ENCODE measurements around the gene CMIP.

Gene CMIP

DNA sequence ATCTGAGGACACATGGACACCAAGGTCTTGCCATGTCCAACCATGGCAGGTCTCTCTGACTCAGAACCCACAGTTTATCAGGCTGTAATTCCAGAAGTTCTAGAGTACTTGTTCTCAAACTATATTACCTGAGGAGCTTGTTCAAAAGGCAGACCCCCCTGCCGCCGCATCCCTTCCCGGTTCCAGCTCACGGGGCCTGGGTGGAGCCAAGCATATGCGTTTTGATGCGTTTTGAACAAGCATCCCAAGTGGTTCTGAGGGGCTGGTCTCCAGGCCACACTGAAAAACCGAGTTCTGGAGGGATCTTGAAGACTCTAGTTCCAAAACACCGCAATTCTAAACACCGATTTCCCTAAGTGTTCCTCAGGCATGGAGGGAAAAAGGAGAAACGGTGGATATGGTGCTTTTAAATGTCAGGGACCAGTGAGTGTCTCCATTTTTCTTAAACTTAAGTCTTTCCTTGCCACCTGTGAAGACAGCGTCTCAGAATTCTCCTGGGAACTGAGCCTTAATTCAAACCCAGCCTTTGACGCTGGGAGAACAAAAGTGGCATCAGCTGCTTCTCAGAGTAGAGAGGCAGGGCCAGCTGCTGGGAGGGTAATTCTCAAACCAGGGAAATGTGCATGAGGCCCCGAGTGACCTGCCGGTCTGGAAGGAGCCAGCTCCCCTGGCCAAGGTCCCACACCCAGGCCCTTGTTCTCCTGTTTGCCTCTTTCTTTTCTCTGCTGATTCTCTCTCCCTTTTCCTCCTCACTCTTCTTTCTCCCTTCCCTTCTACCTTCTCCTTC, 250.1 kb downstream of the CMIP start:
- DNase-seq: no peak

GRCh38 chr16:81695321-81696165, 250.9 kb downstream of the CMIP start:
- DNase-seq: no peak

DNA sequence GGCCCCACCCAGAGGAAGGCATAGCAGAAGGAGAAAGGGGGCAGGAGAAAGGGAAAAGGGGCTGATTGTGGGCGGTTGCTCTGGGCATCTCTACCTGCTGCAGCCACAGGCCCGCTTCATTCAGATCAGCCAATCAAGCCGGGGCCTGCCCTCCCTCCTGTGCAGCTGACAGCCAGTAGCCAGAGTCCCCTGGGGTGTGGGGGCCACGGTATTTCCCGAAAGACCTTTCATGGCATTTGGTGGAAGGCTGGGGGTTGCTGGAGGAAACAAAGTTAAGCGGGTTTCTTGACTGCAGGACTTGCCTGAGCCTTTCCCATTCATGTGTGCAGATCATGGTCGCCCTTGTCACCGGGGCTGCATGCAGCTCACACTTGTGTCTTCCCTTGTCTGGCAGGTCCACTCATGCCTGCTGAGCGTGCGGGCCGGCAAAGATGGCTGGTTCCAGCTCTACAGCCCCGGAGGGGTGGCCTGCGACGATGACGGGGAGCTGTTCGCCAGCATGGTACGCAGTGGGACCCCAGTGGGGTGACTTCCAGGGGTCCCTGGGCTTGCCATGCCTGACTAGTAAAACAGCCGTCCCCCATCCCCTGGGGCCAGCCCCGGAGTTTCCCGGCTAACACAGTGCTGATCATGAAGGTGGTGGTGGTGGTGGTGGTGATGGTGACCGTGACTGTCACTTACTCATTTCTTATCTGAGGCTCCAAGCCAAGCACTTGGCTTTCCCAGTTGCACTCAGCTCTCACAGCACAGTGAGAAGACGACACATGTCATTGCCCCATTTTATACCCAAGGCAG, 251.8 kb downstream of the CMIP start:
- no peak for DNase-seq

DNA sequence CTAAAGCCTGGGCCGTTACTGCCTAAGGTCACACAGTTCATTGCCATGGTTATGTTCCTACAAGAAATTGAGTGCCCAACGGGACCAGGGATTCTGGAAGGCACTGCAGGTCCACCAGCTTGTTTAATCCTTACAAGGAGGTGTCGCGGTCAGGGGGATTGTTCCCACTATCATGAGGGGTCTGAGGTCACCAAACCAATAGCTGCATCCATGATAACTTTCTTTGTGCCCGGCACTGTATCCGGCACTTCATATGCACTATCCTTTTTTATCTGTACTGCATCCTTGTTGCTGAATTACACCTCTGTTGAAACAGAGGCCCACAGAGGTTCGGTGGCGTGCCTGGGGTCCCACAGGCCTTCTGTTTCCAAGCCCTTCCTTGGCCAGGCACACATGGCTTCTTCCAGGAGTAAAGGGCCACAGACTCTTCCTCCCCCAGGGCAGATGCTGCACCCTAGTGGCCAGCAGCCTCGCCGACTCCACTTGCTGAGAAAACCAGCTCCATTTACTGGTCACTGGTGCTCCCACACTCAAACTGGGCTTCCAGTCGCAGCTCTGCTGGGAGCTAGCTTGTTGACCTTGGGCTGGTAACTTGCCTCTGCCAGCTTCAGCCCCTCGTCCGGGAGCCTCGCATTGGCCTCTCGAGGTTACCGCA, 252.5 kb downstream of the CMIP start:
- peak; percentile 59 for DNase-seq

DNA sequence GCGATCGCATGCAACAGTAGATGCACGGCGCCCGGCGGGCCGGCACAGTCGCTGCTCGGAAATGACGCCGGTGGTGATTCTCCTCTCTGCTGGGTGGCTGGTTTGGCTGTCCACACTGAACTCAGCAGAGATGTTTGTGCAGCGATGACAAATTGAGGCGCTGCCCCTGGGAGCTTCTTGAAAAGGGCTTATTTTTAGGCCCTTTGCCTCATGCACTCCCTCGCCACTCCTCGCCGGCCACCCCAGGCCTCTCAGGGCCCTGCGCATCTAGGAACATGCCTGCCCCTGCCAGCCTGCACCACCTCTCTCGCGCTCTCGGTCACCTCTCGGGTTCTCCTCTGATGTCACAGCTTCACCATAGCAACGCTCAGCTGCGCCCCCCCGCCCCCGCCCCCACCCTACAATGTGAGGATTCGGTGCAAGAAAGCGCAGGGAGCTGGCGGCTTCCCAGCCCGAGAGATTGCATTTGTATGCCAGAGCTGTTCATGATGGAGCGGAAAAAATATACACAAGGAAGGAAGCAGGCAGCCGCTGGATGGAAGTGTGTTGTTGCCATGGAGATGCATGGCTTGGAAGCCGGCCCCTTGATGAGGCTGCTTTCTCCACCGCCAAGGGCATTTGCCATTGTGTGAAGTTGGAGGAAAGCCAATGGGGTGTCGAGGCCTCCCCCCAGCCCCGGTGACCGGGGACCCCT, 253.2 kb downstream of the CMIP start:
- DNase-seq: no peak

DNA sequence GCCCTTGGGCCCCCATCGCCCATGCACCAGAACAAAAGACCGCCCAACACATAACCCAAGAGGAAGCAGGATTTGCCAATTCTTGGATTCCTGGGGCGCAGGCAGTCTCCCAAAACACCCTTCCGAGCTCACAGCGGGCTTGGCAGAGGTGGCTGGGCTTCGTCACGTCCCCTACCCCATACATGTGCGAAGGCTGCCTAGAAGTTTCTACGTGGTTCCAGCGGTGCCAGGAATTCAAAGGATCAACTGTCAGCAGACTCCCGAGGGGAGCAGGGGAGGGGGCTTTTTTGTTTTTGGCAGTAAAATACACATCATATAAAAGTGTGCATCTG, 253.7 kb downstream of the CMIP start:
- DNase-seq: no peak

DNA sequence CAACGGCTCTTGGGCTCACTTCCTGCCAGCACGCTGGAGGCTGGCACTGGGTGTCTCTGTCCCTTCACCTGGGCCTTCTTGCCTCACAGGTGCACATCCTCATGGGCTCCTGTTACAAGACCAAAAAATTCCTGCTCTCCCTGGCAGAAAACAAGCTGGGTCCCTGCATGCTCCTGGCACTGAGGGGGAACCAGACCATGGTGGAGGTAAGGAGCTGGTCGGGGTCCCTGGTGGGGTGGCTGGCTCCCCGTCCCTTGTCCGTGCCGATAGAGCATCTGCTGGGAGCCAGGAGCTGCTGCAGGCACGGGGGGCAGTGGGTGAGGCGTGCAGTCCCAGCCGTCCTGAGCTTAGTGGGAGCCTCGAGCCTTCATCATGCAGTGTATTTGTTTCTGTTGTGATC, 255.0 kb downstream of the CMIP start:
- DNase-seq: no peak

GRCh38 chr16:81700071-81700779, 255.6 kb downstream of the CMIP start:
- DNase-seq: no peak

- no peak for DNase-seq
Measured at GRCh38 chr16:81700780-81701165, 256.2 kb downstream of the CMIP start.

DNA sequence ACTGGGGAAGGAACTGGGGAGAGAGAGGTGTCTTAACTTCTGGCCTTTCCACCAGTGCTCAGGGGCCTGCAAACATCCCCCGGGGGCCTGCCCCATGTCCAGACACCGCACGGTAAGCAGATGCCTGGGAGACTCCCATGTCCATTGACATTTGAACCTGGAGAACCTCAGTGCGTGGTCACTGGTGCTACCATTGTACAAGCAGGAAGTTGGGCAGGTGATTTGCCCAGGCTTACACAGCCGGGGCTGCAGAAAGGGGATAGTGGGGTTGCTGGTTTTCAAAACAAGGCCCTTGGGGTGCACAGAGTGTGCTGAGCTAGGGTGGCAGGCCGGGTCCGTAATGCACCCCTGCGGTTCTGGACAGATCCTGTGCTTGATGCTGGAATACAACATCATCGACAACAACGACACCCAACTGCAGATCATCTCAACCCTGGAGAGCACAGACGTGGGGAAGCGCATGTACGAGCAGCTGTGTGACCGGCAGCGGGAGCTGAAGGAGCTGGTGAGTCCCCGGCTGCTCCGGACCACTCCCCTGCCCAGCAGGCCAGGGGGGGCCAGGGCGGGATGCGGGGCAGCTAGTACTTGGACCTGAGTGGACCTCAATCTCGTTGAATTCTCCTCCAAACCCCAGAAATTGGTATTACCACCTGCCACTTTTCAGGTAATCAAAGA, 256.8 kb downstream of the CMIP start:
- no peak for DNase-seq

GRCh38 chr16:81702506-81702905, 257.9 kb downstream of the CMIP start:
- DNase-seq: no peak

DNA sequence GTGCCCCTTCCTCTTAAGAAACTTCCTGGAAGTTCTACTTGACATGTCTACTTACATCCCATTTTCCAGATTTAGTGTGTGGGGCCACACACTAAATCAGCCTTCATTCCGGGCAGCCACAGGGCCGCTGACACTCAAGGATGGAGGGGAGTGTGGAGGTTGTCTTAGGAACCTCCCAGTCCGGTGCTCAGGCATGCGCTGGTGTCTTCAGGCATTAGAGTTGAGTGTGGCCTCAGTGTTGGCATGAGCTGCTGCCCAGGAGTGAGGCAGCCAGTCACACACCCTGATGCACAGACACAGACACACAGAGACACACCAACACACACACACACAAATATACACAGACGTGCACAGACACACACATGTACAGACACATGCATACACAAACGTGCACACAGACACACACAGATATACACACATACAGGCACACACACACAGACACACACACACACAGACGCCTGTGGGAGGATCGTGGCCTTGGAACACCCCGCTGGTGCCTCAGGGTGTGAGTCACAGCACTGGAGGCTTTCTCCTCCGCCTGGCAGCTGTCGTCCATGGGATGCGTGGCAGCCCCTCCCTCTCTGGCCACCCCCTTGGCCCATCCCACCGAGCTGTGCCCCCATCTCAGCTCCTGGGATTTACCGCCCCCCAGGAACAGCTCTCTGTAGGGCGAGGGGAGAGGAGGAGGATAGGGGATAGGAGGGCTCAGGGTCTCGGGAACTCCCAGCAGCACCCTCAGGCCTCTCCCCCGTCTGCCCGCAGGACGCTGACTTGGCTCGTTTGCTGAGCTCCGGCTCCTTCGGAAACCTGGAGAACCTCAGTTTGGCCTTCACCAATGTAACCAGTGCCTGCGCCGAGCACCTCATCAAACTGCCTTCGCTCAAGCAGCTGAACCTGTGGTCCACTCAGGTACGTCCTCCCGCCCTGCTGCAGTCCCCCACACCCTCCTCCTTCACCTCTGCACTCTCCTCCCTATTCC, 258.9 kb downstream of the CMIP start:
- no peak for DNase-seq

GRCh38 chr16:81705261-81705660, 260.7 kb downstream of the CMIP start:
- DNase-seq: no peak

DNA sequence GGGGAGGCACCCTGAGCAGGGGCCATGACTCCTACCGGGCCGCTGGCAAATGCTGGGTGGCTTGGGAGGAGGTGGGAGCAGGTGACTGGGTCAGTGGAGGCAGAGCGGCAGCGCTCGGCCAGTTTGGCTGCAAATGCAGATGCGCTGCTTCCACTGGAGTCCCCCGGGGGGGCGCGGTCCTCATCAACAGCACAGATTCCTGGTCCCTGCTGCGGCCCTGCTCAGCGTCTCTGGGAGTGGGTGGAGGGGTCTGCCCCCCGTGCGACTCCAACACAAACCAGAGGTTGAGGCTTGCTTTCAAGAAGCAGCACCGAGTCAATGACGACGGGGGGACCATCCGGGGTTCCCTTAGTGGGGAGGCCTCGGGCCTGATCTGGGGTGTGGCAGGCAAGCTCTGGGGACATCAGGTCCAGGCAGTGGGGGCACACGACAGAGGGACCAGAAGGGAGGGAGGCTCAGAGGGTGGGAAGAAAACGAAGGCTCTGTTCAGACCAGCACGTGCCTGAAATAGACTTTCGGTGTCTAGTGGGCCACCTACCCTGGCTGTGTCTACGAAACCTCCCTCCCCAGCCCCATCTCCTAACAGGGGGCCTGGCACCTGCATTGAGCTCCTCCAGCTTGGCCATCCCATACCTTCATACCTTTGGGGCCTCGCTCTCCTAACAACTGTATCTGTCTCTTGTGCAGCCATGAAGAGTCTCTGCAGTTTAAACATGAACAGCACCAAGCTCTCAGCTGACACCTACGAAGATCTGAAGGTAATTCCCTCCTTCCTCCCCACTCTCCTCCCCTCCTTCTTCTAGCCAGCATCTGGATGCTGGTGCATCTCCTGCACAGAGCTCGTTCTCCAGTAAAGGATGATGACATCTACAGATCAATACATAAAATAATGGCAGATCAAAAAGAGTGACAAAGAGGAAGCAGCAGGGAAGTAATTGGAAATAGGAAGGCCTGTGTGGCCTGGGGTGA, 262.0 kb downstream of the CMIP start:
- DNase-seq: no peak

DNA sequence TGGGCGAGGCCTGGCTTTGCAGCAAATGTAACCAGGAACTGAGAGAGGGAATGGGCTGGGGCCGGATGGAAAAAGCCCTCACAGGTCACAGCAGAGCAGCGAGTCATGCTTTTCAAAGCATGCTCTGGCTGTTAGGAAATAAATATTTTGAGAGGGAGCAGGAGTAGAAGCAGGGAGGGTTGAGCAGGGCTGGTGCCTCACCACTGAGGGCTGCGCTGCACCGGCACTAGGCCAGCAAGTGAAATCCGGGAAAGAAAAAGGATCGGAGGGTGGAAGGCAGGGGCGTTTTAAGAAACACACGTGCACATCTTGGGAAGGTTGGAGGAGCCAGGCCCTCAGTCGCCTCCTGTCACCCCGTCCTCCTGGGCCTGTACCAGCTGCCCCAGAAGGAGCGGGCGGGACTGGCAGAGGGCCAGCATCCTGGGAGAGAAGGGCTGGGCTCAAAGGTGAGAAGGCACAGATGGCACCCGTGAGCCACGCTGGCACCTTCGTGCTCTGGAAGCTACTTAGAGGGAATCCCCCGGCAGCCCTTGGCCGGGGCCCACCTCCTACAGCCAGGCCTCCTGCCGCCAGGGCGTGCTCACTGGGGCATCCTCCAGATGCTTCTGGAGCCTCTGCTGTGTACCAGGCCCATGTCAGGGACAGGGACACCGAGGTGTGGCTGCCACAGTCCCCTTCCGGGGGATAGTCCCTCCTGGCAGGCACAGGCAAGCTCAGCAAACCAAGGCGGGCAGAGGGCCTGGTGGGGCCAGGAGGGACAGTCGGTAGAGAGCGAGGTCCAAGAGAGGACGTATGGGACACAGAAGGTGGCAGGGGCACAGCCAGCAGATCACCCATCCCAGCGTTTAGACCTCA, 263.0 kb downstream of the CMIP start:
- DNase-seq: no peak

GRCh38 chr16:81708266-81709015, 263.8 kb downstream of the CMIP start:
- DNase-seq: no peak

Data from stimulated activated CD4-positive, alpha-beta T cell treated with anti-CD3 and anti-CD28 coated beads, Interleukin-15, amount 100 ng/mL, for 24 hours (primary cell).